ENCODE results near the gene CLASP1.

DNA sequence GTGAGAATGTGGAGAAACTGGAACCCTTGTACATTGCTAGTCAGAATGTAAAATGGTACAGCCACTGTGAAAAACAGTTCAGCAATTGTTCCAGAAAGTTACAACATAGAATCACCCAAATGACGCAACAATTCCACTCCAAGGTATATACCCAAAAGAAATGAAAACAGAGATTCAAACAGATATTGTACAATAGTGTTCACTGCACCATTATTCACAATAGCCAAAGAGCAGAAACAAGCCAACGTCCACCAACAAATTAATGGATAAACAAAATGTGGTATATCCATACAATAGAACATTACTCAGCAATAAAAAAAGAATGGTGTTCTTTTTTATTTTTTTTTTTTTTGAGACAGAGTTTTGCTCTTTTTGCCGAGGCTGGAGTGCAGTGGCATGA lies 10.9 kb downstream of the CLASP1 start:
- TF ChIP-seq, protein P1, sequence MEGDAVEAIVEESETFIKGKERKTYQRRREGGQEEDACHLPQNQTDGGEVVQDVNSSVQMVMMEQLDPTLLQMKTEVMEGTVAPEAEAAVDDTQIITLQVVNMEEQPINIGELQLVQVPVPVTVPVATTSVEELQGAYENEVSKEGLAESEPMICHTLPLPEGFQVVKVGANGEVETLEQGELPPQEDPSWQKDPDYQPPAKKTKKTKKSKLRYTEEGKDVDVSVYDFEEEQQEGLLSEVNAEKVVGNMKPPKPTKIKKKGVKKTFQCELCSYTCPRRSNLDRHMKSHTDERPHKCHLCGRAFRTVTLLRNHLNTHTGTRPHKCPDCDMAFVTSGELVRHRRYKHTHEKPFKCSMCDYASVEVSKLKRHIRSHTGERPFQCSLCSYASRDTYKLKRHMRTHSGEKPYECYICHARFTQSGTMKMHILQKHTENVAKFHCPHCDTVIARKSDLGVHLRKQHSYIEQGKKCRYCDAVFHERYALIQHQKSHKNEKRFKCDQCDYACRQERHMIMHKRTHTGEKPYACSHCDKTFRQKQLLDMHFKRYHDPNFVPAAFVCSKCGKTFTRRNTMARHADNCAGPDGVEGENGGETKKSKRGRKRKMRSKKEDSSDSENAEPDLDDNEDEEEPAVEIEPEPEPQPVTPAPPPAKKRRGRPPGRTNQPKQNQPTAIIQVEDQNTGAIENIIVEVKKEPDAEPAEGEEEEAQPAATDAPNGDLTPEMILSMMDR (IDR thresholded peaks at IDR 0.05) = no peak
- no peak for TF ChIP-seq POLR2A (IDR thresholded peaks at IDR 0.05)
